IPS DF 6.9 (cell line): ENCODE data around the gene CLN6.

Experiments used
- DNase-seq: peaks from one replicate; pipeline ENCODE4 v3.0.0-alpha.2; 2013; ENCODE audit warnings: low read depth, low spot score
- H3K27ac ChIP-seq: one replicate; pipeline ENCODE4 v1.5.1; 2013; ENCODE audit warnings: low read length, control low read depth
- H3K27me3 ChIP-seq: 2 replicates; pipeline ENCODE4 v1.6.1; 2013; ENCODE audit warnings: mild to moderate bottlenecking, low read length; ENCODE audit not compliant: control insufficient read depth, insufficient read depth
- H3K36me3 ChIP-seq: 2 replicates; pipeline ENCODE4 v1.6.1; 2013; ENCODE audit warnings: low read length; ENCODE audit not compliant: control insufficient read depth, insufficient read depth
- H3K4me1 ChIP-seq: 2 replicates; pipeline ENCODE4 v1.6.1; 2013; ENCODE audit warnings: low read length; ENCODE audit not compliant: control insufficient read depth, insufficient read depth
- H3K4me3 ChIP-seq: 2 replicates; pipeline ENCODE4 v1.5.1; 2013; ENCODE audit warnings: mild to moderate bottlenecking, low read length
- H3K9me3 ChIP-seq: 2 replicates; pipeline ENCODE4 v1.6.1; 2013; ENCODE audit warnings: low read length, inconsistent platforms; ENCODE audit not compliant: control insufficient read depth, insufficient read depth
- WGBS: extraction: QIAGEN DNeasy Blood & Tissue Kit; methylation state at CpG from one replicate; pipeline ENCODE4 v1.1.7; 2013; ENCODE audit warnings: mixed read lengths, missing lambda C conversion rate; ENCODE audit not compliant: insufficient read length, insufficient coverage; 5-methylcytosine and 5-hydroxymethylcytosine counted together

The CLN6 gene

GRCh38 chr15:68199340-68199739 is 30.2 kb downstream of the CLN6 start:
- Histone ChIP-seq H3K36me3 (no peaks in the 10 kb centered on the region), H3K4me1 (peaks cover 5% of the 10 kb centered on the region; the same call in 1 of the 2 replicates), H3K9me3 (no peaks in the 10 kb centered on the region), H3K27ac (no peak overlapping the region), H3K4me3 (no peak overlapping the region), H3K27me3 (no peaks in the 10 kb centered on the region)
- WGBS = no CpG with 5 or more reads among the region's 11 CpGs
- no peak for DNase-seq

- Histone ChIP-seq H3K36me3 (no peaks in the 10 kb centered on the region; the same call in 1 of the 2 replicates), H3K9me3 (no peaks in the 10 kb centered on the region), H3K4me1 (peaks cover 5% of the 10 kb centered on the region; the same call in 1 of the 2 replicates), H3K4me3 (no peak overlapping the region), H3K27ac (no peak overlapping the region), H3K27me3 (no peaks in the 10 kb centered on the region)
- no peak for DNase-seq
- WGBS = no CpG with 5 or more reads among the region's 11 CpGs
Measured at GRCh38 chr15:68197661-68198437, 31.7 kb downstream of the CLN6 start.

GRCh38 chr15:68197170-68197492 is 32.4 kb downstream of the CLN6 start:
- no peak overlapping the region for H3K27ac ChIP-seq
- no peaks in the 10 kb centered on the region for H3K9me3 ChIP-seq
- no peaks in the 10 kb centered on the region for H3K27me3 ChIP-seq
- H3K4me1 ChIP-seq = peaks cover 5% of the 10 kb centered on the region; the same call in 1 of the 2 replicates
- H3K36me3 ChIP-seq = peaks cover 2% of the 10 kb centered on the region; the same call in 1 of the 2 replicates
- WGBS = no CpG with 5 or more reads among the region's 8 CpGs
- no peak overlapping the region for H3K4me3 ChIP-seq
- no peak for DNase-seq

GRCh38 chr15:68196445-68197169 is 32.9 kb downstream of the CLN6 start:
- H3K9me3 ChIP-seq = no peaks in the 10 kb centered on the region
- H3K4me1 ChIP-seq = peaks cover 5% of the 10 kb centered on the region; the same call in 1 of the 2 replicates
- WGBS = no CpG with 5 or more reads among the region's 17 CpGs
- no peak overlapping the region for H3K27ac ChIP-seq
- DNase-seq = no peak
- H3K36me3 ChIP-seq = peaks cover 2% of the 10 kb centered on the region; the same call in 1 of the 2 replicates
- H3K27me3 ChIP-seq = no peaks in the 10 kb centered on the region
- no peak overlapping the region for H3K4me3 ChIP-seq

GRCh38 chr15:68195336-68196112 is 34.0 kb downstream of the CLN6 start:
- Histone ChIP-seq H3K27me3 (no peaks in the 10 kb centered on the region), H3K27ac (no peak overlapping the region), H3K36me3 (peaks cover 2% of the 10 kb centered on the region; the same call in 1 of the 2 replicates), H3K4me3 (no peak overlapping the region), H3K4me1 (peaks cover 3% of the 10 kb centered on the region; the same call in 1 of the 2 replicates), H3K9me3 (no peaks in the 10 kb centered on the region)
- no peak for DNase-seq
- WGBS = no CpG with 5 or more reads among the region's 8 CpGs

GRCh38 chr15:68192804-68193486 is 36.6 kb downstream of the CLN6 start:
- Histone ChIP-seq H3K9me3 (no peaks in the 10 kb centered on the region), H3K36me3 (peaks cover 2% of the 10 kb centered on the region; the same call in 1 of the 2 replicates), H3K4me3 (no peak overlapping the region), H3K27me3 (no peaks in the 10 kb centered on the region), H3K4me1 (no peaks in the 10 kb centered on the region), H3K27ac (no peak overlapping the region)
- DNase-seq = no peak
- no CpG with 5 or more reads among the region's 5 CpGs for WGBS

- Histone ChIP-seq H3K36me3 (peaks cover 4% of the 10 kb centered on the region; the same call in 1 of the 2 replicates), H3K27me3 (no peaks in the 10 kb centered on the region), H3K4me1 (no peaks in the 10 kb centered on the region), H3K27ac (no peak overlapping the region), H3K9me3 (no peaks in the 10 kb centered on the region), H3K4me3 (no peak overlapping the region)
- DNase-seq = no peak
- WGBS = no CpG with 5 or more reads among the region's 4 CpGs
Measured at GRCh38 chr15:68192117-68192516, 37.4 kb downstream of the CLN6 start.

GRCh38 chr15:68191555-68191954 is 38.0 kb downstream of the CLN6 start:
- no peaks in the 10 kb centered on the region for H3K4me1 ChIP-seq
- no peak overlapping the region for H3K4me3 ChIP-seq
- H3K27me3 ChIP-seq = no peaks in the 10 kb centered on the region
- no CpG with 5 or more reads among the region's 3 CpGs for WGBS
- no peaks in the 10 kb centered on the region for H3K9me3 ChIP-seq
- DNase-seq = no peak
- H3K27ac ChIP-seq = no peak overlapping the region
- H3K36me3 ChIP-seq = peaks cover 4% of the 10 kb centered on the region; the same call in 1 of the 2 replicates

GRCh38 chr15:68190048-68190447 is 39.5 kb downstream of the CLN6 start:
- no CpG with 5 or more reads among the region's 4 CpGs for WGBS
- H3K36me3 ChIP-seq = peaks cover 6% of the 10 kb centered on the region; the same call in 1 of the 2 replicates
- no peak for DNase-seq
- no peaks in the 10 kb centered on the region for H3K4me1 ChIP-seq
- H3K27ac ChIP-seq = no peak overlapping the region
- no peaks in the 10 kb centered on the region for H3K27me3 ChIP-seq
- no peak overlapping the region for H3K4me3 ChIP-seq
- H3K9me3 ChIP-seq = no peaks in the 10 kb centered on the region

- peaks cover 7% of the 10 kb centered on the region; the same call in 1 of the 2 replicates for H3K36me3 ChIP-seq
- no peaks in the 10 kb centered on the region for H3K9me3 ChIP-seq
- no peaks in the 10 kb centered on the region for H3K4me1 ChIP-seq
- no peak overlapping the region for H3K4me3 ChIP-seq
- H3K27ac ChIP-seq = no peak overlapping the region
- no peaks in the 10 kb centered on the region for H3K27me3 ChIP-seq
- WGBS = no CpG with 5 or more reads among the region's 2 CpGs
- no peak for DNase-seq
Measured at GRCh38 chr15:68188647-68189046, 40.9 kb downstream of the CLN6 start.
